ENCODE measurements around the gene ERICH2. TPM values are rescaled to one million over a fixed set of nuclear protein-coding genes. Genes with fewer than 3 reads are reported as not detected.

The ERICH2 gene
- total RNA-seq, 6 experiments from 2014 or later: not detected

DNA sequence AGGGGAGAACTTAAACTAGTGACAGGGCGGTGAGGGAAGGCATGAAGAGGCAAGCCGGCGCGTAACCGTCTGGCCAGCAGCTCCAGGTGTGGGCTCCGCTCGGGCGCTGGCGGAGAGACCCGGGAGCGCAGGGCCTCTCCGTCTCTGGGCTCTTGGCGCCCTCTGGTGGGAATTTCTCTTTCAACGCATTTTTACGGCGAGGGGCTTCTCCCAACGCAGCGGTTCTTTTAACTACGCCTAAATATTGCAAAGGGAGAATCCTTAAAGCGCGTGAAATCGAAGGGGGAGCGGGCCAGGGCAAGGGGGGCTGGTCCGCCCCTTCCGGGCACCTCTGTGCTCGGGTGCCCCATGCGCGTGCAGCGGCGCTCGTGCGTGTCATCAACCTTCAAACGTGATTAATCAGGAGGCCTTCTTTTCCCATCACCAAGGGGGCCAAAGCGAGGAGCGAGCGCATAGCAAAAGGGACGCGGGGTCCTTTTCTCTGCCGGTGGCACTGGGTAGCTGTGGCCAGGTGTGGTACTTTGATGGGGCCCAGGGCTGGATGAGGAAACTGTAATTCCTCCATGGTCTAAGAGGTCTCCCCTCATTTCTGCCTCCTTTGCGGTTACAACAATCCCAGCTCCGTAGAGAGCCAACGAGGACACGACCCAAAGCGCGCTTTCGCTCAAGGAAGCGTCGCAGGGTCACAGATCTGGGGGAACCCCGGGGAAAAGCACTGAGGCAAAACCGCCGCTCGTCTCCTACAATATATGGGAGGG is 45.7 kb downstream of the ERICH2 start:
- no peaks in the 10 kb centered on the region for H3K36me3 Mint-ChIP-seq (ENCODE audit: low read depth)
- H3K27me3 Mint-ChIP-seq (ENCODE audit: insufficient read depth): peaks cover 58% of the 10 kb centered on the region

GRCh38 chr2:170816504-170817092 is 46.4 kb downstream of the ERICH2 start, which contains the start of gene GAD1:
TSS of gene GAD1 (plus strand) at chr2:170816887. CDS start at chr2:170818592, 1,705 bp downstream.
- peaks cover 63% of the 10 kb centered on the region for H3K27me3 Mint-ChIP-seq (ENCODE audit: insufficient read depth)
- TF ChIP-seq, protein P1, sequence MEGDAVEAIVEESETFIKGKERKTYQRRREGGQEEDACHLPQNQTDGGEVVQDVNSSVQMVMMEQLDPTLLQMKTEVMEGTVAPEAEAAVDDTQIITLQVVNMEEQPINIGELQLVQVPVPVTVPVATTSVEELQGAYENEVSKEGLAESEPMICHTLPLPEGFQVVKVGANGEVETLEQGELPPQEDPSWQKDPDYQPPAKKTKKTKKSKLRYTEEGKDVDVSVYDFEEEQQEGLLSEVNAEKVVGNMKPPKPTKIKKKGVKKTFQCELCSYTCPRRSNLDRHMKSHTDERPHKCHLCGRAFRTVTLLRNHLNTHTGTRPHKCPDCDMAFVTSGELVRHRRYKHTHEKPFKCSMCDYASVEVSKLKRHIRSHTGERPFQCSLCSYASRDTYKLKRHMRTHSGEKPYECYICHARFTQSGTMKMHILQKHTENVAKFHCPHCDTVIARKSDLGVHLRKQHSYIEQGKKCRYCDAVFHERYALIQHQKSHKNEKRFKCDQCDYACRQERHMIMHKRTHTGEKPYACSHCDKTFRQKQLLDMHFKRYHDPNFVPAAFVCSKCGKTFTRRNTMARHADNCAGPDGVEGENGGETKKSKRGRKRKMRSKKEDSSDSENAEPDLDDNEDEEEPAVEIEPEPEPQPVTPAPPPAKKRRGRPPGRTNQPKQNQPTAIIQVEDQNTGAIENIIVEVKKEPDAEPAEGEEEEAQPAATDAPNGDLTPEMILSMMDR (IDR thresholded peaks at IDR 0.05): no peak
- no peaks in the 10 kb centered on the region for H3K36me3 Mint-ChIP-seq (ENCODE audit: low read depth)
- no peak within 1 kb of the TSS for H3K27ac Mint-ChIP-seq
- H3K9me3 Mint-ChIP-seq: no peaks in the 10 kb centered on the region
- H3K4me3 Mint-ChIP-seq: peak within 1 kb of the TSS; percentile 75
- DNase-seq: peak; percentile 61
- peaks cover 23% of the 10 kb centered on the region for H3K4me1 Mint-ChIP-seq (ENCODE audit: low read depth)

More for the DNA sequence above, 45.7 kb downstream of the ERICH2 start:
- H3K4me1 Mint-ChIP-seq (ENCODE audit: low read depth): peaks cover 21% of the 10 kb centered on the region
- H3K9me3 Mint-ChIP-seq: no peaks in the 10 kb centered on the region
- TF ChIP-seq, protein P1 (IDR thresholded peaks at IDR 0.05): peak; percentile 84
- no peak overlapping the region for H3K27ac Mint-ChIP-seq
- peak overlapping the region; percentile 75; the same call in 1 of the 2 replicates for H3K4me3 Mint-ChIP-seq
- no peak for DNase-seq

DNA sequence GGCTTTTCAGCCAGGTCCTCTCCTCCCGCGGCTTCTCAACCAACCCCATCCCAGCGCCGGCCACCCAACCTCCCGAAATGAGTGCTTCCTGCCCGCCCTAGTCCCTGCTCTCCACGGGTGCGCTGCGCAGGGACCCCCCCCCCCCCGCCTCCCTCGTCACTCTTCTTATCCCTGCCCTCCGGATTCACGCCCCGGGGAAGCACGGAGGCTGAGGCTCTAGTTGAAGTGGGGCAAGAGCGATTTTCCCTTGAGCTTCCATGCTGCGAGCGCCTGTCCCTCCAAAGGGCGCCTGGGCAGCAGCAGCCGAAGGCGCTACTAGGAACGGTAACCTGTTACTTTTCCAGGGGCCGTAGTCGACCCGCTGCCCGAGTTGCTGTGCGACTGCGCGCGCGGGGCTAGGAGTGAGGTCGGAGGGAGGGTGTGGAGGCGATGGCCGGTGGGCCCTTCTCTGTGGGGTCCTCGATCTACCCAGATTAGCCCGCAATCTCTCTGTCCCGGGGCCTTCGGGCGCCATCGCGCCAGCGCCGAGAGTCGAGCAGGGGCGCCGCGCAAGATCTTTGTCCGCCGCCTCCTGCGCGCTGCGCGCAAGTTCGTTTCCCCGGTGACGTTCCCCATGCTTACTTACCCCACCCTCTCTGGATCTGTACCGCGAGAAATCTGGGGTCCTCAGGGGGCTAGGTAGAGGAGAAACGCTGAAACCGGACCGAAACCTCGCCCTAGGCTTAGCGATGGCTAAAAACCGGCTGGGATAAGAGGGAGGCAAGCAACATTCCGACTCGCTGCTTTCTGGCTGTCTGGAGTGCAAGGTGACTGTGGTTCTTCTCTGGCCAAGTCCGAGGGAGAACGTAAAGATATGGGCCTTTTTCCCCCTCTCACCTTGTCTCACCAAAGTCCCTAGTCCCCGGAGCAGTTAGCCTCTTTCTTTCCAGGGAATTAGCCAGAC is 47.2 kb downstream of the ERICH2 start:
- peak overlapping the region; percentile 75 for H3K4me3 Mint-ChIP-seq
- no peaks in the 10 kb centered on the region for H3K36me3 Mint-ChIP-seq (ENCODE audit: low read depth)
- DNase-seq: no peak
- H3K4me1 Mint-ChIP-seq (ENCODE audit: low read depth): peaks cover 24% of the 10 kb centered on the region
- H3K27me3 Mint-ChIP-seq (ENCODE audit: insufficient read depth): peaks cover 69% of the 10 kb centered on the region
- H3K27ac Mint-ChIP-seq: no peak overlapping the region
- no peaks in the 10 kb centered on the region for H3K9me3 Mint-ChIP-seq
- TF ChIP-seq, protein P1 (IDR thresholded peaks at IDR 0.05): no peak

- peaks cover 31% of the 10 kb centered on the region for H3K4me1 Mint-ChIP-seq (ENCODE audit: low read depth)
Measured at GRCh38 chr2:170818036-170818751, 48.0 kb downstream of the ERICH2 start.

More at GRCh38 chr2:170818036-170818751, 48.0 kb downstream of the ERICH2 start:
- DNase-seq: no peak
- TF ChIP-seq, protein P1 (IDR thresholded peaks at IDR 0.05): no peak
- H3K36me3 Mint-ChIP-seq (ENCODE audit: low read depth): no peaks in the 10 kb centered on the region
- H3K4me3 Mint-ChIP-seq: peak overlapping the region; percentile 75
- no peaks in the 10 kb centered on the region for H3K9me3 Mint-ChIP-seq
- no peak overlapping the region for H3K27ac Mint-ChIP-seq
- peaks cover 73% of the 10 kb centered on the region for H3K27me3 Mint-ChIP-seq (ENCODE audit: insufficient read depth)
